ENCODE measurements around the gene GPR176.
A peak's percentile ranks its signal among the peaks of the same experiment; 100 is the strongest.

The GPR176 gene, protein sequence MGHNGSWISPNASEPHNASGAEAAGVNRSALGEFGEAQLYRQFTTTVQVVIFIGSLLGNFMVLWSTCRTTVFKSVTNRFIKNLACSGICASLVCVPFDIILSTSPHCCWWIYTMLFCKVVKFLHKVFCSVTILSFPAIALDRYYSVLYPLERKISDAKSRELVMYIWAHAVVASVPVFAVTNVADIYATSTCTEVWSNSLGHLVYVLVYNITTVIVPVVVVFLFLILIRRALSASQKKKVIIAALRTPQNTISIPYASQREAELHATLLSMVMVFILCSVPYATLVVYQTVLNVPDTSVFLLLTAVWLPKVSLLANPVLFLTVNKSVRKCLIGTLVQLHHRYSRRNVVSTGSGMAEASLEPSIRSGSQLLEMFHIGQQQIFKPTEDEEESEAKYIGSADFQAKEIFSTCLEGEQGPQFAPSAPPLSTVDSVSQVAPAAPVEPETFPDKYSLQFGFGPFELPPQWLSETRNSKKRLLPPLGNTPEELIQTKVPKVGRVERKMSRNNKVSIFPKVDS

DNA sequence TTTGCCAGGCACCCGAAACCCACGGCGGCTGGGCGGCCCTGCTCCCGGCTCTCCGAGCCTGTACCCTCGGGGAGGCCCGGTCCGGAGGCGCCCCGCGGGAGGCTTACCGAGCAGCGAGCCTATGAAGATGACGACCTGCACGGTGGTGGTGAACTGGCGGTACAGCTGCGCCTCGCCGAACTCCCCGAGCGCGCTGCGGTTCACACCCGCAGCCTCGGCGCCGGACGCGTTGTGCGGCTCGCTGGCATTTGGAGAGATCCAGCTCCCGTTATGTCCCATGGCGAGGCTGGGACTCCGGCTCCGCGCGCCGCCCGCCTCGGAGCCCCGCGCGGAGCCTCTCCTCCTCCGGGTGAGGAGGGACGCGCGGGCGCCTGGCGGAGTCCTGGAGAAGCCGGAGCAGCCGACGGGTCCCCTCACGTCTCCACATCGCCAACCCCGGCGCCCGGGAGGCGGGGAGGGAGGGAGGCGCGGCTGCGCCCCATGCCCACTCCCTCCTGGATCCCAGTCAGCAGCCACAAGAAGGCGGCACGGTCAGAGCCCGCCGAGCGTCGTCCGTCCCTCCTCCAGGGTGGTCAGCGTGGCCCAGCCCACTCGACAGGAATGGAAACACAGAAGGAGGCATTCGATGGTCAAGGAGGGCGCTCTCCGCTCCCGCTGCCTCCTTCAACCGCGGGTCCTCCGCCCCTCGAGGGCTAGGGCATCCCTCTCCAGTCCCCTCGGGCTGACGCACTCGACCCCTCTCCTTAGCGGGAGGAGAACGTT lies at the start of gene GPR176:
TSS of gene GPR176 (minus strand) at position 519 of the 762 bp plus-strand sequence. CDS start at position 279, 240 bp downstream.
- DNase-seq, result peak in 35 of 51 donors; percentile 6 to 57 (median 31)

DNA sequence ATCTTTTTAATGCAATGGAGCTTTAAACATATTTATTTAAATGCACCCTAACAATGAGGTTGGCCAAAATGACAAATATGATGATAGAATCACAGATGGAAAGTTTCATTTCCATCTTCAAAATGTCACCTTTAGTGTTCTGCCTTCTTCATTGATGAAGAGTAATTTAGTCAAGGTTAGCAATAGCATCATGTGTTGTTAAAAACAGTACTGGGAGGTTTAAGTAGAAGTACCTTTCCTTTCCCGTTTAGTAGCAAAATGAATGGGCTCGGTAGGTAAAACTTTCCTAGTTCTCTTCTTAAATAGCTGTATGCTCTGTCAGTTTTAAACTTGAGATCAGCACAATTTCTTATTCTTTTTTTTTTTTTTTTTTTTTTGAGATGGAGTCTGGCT lies 48.9 kb upstream of the GPR176 start:
- DNase-seq, result no peak

DNA sequence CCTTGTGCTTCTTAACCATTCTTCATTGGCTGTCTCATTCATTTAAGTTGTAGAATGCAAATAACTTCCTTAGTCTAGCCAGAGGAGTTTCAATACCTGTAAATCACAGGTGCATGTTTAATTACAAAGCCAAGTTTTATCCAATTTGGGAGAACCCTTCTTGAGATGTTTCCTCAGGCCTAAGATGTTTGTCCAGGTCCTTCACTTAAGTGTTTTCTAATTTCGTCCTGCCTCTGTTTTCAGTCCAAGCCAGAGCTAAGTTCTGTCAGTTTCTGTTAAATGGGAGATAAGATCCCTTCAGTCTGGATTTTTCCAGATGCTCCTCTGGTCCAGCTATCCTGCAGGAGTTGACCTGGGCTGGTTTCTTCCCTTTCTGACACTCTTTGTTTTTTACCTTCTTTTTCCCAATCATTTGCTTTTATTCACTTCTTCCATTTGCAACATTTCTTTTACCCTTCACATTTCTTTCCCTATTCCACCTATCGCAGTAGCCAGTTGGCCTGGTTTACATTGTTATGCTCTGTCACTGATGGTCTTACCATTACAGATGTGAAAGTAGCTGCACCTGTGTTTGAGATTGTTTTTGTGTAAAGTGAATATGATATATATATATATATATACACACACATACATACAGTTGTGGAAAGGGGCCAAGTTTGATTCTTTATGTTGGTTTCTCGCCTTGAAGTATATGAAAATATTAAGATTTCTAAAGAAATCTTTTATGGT lies 48.4 kb upstream of the GPR176 start:
- no peak for DNase-seq

DNA sequence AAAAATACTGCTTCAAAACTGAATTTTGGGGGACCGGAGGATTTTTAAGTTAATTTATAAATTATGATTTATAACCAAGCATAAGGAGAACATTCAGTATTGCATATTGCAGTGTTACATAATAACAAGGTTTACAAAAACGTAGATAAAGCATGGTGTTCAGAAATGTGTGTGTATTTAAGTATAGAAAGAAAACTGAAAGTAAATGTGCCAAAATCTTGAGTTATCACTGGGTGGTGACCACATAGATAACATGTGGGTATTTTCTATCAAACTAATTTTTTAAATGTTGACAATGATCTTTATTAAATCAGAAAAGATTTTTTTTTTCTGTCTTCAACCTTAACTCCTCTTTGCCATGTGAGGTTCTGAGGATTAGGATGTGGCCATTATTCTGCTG lies 46.5 kb upstream of the GPR176 start:
- no peak for DNase-seq

DNA sequence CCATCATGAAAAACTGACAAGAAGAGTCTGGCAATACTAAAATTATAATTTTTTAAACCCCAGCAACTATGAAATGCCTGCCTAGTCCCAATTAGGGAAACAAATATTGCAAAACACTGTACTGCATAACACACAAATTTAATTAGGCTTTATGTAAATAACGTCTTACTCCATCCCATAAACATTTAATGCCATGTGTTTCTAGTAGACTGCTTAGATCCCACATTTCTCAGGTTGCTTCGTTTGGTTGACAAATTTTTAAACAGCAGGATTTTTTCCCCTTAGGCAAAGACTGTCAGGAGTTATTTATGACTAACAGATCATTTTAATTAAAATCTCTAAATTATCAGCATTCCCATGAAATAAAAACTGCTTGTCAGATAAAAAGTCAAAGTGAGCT lies 43.7 kb upstream of the GPR176 start:
- no peak for DNase-seq

DNA sequence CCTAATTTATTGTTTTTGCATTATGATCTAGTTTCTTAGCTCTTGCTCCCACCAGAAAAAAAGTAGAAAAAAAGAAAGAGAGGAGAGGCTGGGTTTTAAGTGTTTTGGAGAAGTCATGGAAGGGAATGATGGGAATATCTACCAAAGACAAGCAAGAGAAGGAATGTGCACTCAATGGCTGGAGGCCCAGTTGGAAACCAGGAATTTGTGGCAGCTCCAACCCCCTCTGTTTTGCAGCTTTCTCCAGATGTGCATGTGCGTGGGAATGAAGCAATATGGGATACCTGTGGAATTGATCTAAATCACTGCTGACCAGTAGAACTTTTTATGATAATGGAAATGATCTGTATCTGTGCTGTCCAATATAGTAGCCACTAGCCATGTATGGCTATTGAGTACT lies 41.0 kb upstream of the GPR176 start:
- DNase-seq, result no peak

DNA sequence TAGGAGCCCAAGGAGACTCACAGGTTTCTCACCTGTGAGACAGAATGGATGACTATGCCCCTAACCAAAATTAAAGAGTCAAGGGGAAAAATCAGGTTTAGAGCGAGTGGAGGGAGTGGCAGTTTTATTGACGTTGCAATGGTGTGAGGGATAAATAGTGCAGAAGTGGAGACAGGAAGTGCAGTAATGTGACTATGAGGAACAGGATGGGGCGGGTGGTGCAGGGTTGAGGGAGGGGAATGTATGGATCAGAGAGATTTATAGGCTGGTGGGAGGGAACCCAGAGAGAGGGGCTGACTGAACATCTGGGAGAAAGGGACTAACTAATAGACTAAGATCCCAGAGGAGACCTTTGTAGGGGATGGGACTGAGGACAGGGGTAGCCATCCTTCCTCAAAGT lies 40.3 kb upstream of the GPR176 start:
- no peak for DNase-seq

DNA sequence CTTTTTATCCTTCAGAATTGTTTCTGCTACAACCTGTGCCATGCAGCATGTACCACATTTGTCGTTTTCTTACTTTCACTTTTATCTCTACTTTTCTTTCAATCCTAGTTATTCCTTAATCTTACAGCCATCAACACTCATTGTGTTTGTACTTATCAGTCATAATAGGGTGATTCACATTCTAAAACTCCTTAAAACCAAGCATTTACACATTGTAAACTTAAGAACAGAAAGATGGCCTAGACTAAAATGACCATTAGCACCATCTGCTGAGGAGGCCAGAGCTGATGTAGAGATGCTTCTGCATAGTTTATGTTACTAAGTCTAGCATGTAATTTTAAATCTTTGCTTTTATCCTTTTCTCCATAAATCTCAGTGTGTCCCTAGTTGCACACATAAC lies 39.3 kb upstream of the GPR176 start:
- no peak for DNase-seq

DNA sequence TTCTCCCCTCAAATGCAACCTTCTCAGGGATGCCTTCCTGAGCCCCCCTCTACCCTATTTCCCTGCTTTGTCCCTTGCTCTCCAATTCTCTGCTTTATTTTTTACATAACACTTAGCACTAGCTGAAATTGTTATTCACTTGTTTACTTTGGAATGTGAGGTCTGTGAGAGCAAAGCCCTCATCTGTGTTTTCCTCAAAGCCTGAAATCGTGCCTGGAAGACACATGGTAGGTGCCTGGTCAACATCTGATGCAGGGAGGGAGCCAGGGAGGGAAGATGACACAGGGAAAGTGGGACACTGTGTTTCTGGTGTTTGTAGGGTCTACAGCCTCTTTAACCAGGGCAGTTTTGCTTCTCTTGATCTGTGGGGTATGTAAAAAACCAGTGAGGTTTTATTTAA lies 37.4 kb upstream of the GPR176 start:
- DNase-seq, result no peak

DNA sequence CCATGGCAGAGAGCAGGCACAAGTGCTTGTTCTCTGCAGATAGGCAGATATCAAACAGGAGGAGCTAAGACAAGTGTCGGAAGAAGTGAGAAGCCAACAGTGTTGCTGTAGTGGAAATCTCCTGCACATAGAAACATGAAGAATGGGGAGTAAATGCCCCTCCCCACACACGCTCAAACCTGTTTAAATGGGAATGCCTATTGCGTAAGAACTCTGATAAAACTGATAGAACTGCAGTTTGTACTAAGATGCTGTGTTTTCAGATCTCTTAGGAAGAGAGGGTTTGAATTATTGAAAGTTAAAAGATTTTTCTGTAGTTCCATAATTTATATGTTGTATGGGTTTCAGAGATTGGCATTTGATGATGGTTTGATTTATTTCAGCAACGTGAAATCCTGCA lies 33.5 kb upstream of the GPR176 start:
- no peak for DNase-seq

DNA sequence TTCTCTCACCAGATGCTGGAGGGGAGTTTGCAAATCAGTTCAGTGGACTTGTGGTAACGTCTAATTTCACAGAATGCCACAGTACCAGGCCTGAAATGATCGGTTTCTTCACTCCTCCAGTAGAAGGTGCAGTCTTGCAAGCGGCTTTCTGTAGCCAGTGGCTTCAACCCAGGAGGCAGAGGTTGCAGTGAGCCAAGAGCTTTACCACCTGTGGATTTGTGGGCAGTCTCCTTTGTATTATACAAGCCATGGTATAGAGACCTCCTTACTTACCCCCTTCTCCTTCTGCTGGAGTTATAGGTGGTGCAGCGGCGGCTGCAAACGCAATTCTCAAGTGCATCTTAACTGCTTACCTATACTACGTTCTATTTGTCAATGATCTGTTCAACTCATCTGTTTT lies 31.5 kb upstream of the GPR176 start:
- no peak for DNase-seq

DNA sequence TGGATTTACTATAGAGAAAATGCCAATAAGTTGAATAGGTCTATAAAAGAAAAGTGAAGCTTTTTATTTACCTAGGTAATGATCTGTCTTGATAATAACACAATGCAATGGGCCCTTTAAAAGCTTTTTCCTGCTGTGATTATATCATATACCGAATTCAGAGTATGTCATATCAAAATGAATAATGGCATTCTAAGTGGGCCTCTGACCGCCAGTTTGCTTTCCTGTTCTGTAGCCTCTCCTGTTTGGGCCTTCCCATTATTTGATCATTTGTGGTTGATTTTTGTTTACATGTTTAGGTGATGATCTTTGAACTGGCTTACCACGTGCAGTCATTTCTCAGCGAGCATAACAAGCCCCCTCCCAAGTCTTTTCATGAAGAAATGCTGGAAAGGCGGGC lies 28.8 kb upstream of the GPR176 start:
- DNase-seq, result no peak

DNA sequence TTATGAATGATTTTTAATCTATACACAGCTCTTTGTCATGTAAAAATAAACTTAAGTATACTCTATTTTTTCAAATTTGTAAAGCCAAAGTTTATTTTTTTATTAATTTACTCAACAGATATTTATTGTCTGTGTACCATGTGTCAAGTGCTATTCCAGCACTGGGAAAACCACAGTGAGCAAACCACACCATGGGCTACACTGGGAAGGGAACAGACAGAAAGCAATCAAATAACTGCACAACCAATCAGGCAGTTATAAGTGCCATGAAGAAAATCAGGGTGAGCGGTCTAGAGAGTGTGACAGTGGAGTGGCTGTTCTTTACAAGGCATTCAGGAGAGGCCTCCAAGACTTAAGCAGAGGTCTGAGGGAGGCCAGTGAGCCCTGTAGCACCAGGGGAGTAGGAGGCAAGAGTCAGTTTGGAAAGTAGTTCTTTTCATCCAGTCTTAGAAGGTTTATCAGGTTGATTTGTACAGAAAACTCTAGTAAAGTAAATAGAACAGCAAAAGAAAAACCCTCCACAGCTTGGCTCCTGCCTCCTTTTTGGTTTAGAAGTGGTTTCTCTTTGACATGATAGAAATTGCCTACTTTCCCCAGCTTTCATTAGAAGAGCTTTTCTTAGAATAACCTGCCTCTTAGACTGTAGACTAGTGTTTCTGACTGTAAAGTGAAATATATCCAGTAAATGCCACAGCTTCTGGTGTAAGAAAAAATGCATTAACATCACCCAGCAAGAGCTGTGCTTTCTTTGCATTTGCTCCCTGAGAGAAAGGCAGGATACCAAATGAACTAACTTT lies 27.5 kb upstream of the GPR176 start:
- no peak for DNase-seq

DNA sequence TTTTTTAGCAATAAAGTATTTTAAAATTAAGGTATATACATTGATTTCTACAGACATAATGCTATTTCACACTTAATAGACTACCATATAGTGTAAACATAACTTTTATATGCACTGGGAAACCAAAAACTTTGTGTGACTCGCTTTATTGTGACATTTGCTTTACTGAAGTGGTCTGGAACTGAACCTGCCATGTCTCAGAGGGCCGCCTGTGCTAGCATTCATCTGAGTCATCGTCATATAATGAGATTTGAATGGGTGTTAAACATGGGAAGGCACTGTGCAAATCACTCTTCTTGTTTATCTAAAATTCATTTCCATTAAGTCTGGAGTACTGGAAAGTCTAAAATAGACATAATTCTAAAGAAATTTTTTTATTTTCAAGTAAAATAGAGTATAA lies 26.8 kb upstream of the GPR176 start:
- no peak for DNase-seq

DNA sequence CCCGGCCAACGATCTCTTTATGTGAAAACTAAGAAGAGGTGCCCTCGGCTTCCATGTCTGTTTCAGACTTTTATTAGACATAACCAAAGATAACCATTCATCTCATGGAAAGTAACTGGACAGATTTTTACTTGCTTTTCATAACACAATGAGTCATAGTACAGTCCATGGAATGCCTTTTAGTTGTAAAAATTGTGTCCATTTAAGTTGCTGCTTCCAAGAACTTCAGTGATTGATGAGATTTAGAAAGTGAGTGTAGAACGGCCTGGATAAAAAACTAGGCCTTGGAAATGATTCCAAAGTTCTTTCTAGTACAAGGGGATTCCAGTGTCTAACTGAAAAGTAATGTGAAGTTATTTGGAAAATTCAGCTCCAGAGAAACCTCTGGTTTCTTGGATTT lies 24.7 kb upstream of the GPR176 start:
- no peak for DNase-seq

DNA sequence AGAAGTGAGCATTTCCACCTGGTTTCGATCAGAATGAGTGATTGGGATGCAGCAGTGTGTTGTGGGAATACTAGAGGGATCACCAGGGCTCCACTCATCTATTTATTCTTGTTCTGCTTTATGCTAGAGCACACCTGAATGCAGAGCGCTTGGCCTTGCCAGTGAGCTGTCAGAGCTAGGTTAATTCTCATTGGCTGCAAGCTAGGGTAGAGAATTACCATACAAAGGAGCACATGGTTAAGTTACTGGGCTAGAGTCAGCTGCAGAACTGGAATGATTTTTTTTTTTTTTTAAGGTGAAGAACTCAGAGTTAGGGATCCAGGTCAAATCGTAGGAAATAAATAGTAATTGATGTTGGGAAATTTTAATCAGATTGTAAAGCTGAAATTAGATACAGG lies 22.7 kb upstream of the GPR176 start:
- no peak for DNase-seq

DNA sequence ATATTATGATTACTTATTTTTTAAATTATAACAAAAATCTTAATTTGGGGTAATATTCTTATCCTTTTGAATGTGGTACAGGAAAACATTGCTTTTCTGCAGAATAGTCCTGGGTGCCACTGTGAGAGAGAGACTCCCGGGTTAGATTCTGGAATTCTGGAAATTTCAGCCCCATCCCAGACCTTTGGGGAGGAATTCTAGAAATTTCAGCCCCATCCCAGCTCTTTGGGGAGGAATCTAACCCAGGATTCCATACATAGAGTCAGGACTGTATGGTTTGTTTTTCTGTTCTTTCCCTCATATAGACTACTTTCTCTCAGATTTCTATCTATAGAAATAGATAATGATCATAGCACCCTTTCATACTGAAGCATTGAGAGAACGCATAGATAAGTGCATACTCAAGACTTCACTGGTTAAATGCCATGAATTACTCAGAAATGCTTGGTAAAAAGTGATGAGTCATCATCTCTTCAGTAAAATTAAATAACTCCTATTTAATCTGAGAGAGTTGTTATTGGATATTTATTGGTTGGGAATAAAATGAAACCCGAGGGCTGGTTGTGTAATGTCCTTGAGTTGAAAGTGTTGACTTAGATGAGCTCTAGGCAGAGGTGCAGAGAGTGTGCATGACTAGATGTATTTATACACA lies 22.2 kb upstream of the GPR176 start:
- no peak for DNase-seq

DNA sequence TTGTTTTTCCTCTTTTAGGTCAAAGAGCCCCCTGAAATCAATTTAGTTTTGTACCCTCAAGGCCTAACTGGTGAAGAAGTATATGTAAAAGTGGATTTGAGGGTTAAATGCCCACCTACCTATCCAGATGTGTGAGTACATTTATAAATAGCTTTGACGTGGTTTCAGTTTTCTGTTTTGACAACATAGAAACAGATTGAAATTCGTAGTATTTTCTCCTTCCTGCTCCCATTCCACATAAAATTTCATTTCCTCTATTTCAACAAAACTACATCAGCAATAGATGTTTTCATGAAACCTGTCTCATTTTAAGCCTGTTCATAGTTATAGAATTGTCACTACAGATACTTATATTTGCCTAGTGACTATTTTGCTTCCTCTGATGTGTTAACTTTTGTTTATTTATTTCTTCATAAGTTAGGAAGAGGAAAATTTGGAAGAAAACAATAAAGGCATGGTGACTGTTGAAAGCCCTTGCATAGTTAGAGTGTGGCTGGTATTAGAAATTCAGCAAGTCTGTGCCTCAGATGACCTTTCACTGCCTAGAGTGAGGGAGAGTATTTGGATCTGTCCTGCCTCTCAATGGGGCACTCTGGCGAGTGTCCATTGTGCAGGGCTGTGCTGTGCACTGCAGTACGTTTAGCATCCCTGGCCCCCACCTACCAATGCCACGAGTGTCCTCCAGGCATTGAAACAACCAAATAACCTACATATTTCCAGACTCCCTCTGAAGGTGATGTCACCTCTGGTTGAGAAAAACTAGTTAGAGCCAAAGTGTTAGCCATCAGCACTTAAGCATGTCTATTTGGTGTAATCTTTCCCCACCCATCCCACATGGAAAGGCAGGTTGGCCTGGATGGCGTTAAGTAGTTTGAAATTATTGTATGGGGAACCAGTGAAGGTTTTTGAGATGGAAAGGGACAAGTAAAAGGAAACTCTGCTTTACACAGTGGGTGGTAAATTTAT lies 19.7 kb upstream of the GPR176 start:
- no peak for DNase-seq

DNA sequence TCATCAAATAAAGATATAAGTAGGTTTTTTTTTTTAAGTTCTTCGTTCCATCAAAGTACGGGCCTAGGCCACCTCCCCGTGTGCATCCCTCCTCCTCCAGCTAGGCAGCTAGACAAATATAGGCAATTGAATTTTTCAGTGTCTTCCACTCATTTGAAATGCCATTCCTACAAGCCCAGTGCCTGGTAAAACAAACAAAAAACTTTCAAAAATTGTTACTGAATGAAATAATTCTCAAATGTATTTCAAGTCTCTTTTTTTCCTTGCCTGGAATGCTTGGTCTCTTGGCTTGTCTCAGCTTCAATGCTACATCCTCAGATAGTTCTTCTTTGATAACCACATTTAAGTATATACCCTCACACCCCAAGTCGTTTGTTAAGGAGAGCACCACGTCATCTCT lies 17.6 kb upstream of the GPR176 start:
- no peak for DNase-seq

DNA sequence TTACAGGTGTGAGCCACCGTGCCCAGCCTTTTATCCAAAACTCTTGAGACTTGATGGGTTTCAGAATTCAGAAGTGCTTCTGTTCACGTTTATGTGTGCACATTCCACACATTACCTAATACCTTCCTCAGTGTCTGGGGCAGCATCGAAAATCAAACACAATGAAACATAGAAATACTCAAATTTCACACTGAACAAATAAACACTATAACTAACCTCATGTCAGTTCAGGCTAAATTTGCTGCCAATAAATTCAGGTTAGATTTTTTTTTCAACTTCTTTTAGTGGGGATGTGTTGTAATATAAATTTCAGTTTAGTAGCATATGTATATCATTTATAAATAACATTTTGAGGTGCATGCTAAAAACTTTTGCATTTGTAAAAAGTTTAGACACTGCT lies 16.6 kb upstream of the GPR176 start:
- DNase-seq, result no peak
